IMR-90 (cell line): ENCODE data around the gene ACOX2. TPM values are rescaled to one million over a fixed set of nuclear protein-coding genes. Genes with fewer than 3 reads are reported as not detected.

ENCODE experiments used
- ATAC-seq: fragments of 200-7000 bp; cut with Tn5 transposase; 2 replicates; pipeline ENCODE4 v1.9.1; 2020; ENCODE audit warnings: low read depth, mild to moderate bottlenecking, moderate library complexity
- BruUV-seq: library from RNA; stranded (reverse); fragments of 400-500 nt; replicated peaks from 2 replicates; lab custom pipeline; 2021; lab: Mats Ljungman, UMichigan
- CTCF ChIA-PET: fragments of 300-600 bp; formaldehyde crosslinking; extraction: SDS; loops from one replicate; lab custom pipeline; 2021; ENCODE audit warnings: antibody characterized with exemption; lab: Yijun Ruan, JAX
- POLR2A ChIA-PET: fragments of 300-600 bp; sonication (Branson Sonifier 250); formaldehyde crosslinking; loops from one replicate; lab custom pipeline; 2022; ENCODE audit warnings: antibody characterized with exemption; ENCODE audit not compliant: unreplicated experiment; lab: Charles Lee
- DNase-seq: peaks from one replicate; pipeline ENCODE4 v3.0.0; 2013
- H2AFZ ChIP-seq: replicated peaks from 2 replicates; pipeline ENCODE3; 2013; ENCODE audit warnings: low read length, mild to moderate bottlenecking; ENCODE audit not compliant: poor library complexity
- H2AK5ac ChIP-seq: 2 replicates; pipeline ENCODE4 v1.6.1; 2013; ENCODE audit warnings: low read depth, low read length, inconsistent platforms
- H2AK9ac ChIP-seq: replicated peaks from 2 replicates; pipeline ENCODE3; 2013; ENCODE audit warnings: mild to moderate bottlenecking, low read depth, low read length, moderate library complexity; ENCODE audit not compliant: poor library complexity
- H2BK120ac ChIP-seq: 2 replicates; pipeline ENCODE4 v1.6.1; 2013; ENCODE audit warnings: low read depth, low read length, inconsistent platforms
- H2BK15ac ChIP-seq: 3 replicates; pipeline ENCODE4 v1.6.1; 2013; ENCODE audit warnings: low read depth, low read length, inconsistent platforms
- H2BK20ac ChIP-seq: 2 replicates; pipeline ENCODE4 v1.6.1; 2013; ENCODE audit warnings: low read depth, mild to moderate bottlenecking, inconsistent platforms, low read length, moderate library complexity
- H2BK5ac ChIP-seq: 2 replicates; pipeline ENCODE4 v1.6.1; 2013; ENCODE audit warnings: mild to moderate bottlenecking, low read depth, low read length, inconsistent platforms; ENCODE audit not compliant: poor library complexity, severe bottlenecking
- H3K14ac ChIP-seq: replicated peaks from 2 replicates; pipeline ENCODE4 v1.6.1; 2013; ENCODE audit warnings: low read depth, low read length, inconsistent platforms
- H3K18ac ChIP-seq: 2 replicates; pipeline ENCODE4 v1.6.1; 2013; ENCODE audit warnings: low read depth, low read length, control low read depth
- H3K23ac ChIP-seq: 2 replicates; pipeline ENCODE4 v1.6.1; 2013; ENCODE audit warnings: low read depth, low read length, inconsistent platforms
- H3K27ac ChIP-seq: 2 replicates; pipeline ENCODE4 v1.5.1; 2013; ENCODE audit warnings: mild to moderate bottlenecking, control low read depth, low read length; ENCODE audit not compliant: insufficient read depth
- H3K27me3 ChIP-seq: 2 replicates; pipeline ENCODE4 v1.6.1; 2013; ENCODE audit warnings: low read length; ENCODE audit not compliant: control insufficient read depth, insufficient read depth
- H3K36me3 ChIP-seq: 2 replicates; pipeline ENCODE4 v1.6.1; 2013; ENCODE audit warnings: low read length, mixed read lengths; ENCODE audit not compliant: control insufficient read depth, insufficient read depth
- H3K4ac ChIP-seq: 2 replicates; pipeline ENCODE4 v1.6.1; 2013; ENCODE audit warnings: low read depth, low read length, inconsistent platforms
- H3K4me1 ChIP-seq: 2 replicates; pipeline ENCODE4 v1.6.1; 2013; ENCODE audit warnings: low read length, mixed read lengths; ENCODE audit not compliant: control insufficient read depth, insufficient read depth
- H3K4me2 ChIP-seq: 2 replicates; pipeline ENCODE4 v1.6.1; 2013; ENCODE audit warnings: low read depth, mild to moderate bottlenecking, control low read depth, low read length, moderate library complexity
- H3K4me3 ChIP-seq: 2 replicates; pipeline ENCODE4 v1.5.1; 2013; ENCODE audit warnings: low read depth, mild to moderate bottlenecking, control low read depth, low read length, moderate library complexity; ENCODE audit not compliant: insufficient read depth
- H3K56ac ChIP-seq: 2 replicates; pipeline ENCODE4 v1.6.1; 2013; ENCODE audit warnings: low read length, inconsistent platforms; ENCODE audit not compliant: insufficient read depth; ENCODE audit errors: extremely low read depth
- H3K79me1 ChIP-seq, 2 experiments: 2 replicates each; pipeline ENCODE4 v1.6.1; 2013; ENCODE audit warnings: low read length in 2 of 2, inconsistent platforms in 1 of 2, low read depth in 1 of 2
- H3K9ac ChIP-seq: 2 replicates; pipeline ENCODE4 v1.6.1; 2013; ENCODE audit warnings: low read depth, low read length, control low read depth
- H3K9me1 ChIP-seq: 2 replicates; pipeline ENCODE4 v1.6.1; 2013; ENCODE audit warnings: low read length, inconsistent platforms; ENCODE audit not compliant: insufficient read depth
- H3K9me3 ChIP-seq: 2 replicates; pipeline ENCODE4 v1.6.1; 2013; ENCODE audit warnings: low read length; ENCODE audit not compliant: control insufficient read depth, insufficient read depth
- H4K20me1 ChIP-seq: 2 replicates; pipeline ENCODE4 v1.6.1; 2013; ENCODE audit warnings: low read length, inconsistent platforms; ENCODE audit not compliant: insufficient read depth
- H4K5ac ChIP-seq: 2 replicates; pipeline ENCODE4 v1.6.1; 2013; ENCODE audit warnings: mild to moderate bottlenecking, low read depth, low read length, control low read depth
- H4K8ac ChIP-seq, 2 experiments: 2 replicates each; pipeline ENCODE4 v1.6.1; 2013; ENCODE audit warnings: low read depth in 2 of 2, low read length in 2 of 2, control low read depth in 1 of 2, inconsistent platforms in 1 of 2
- H4K91ac ChIP-seq: 2 replicates; pipeline ENCODE4 v1.6.1; 2013; ENCODE audit warnings: low read depth, low read length, inconsistent platforms; ENCODE audit not compliant: insufficient read depth
- CHD1 ChIP-seq: IDR thresholded peaks from 2 replicates; pipeline ENCODE4 v1.6.1; 2012; ENCODE audit warnings: low read depth, low read length, improper control_type of control experiment
- FOS ChIP-seq: fragments of 150-350 bp; IDR thresholded peaks from 2 replicates; pipeline ENCODE4 v1.6.1; 2016; ENCODE audit warnings: low read depth, low read length
- MAFK ChIP-seq: IDR thresholded peaks from 2 replicates; pipeline ENCODE4 v1.6.1; 2012; ENCODE audit warnings: low read depth, low read length, improper control_type of control experiment
- NFE2L2 ChIP-seq: fragments of 150-350 bp; IDR thresholded peaks from 2 replicates; pipeline ENCODE4 v1.6.1; 2016; ENCODE audit warnings: low read depth, mild to moderate bottlenecking, low read length
- WGBS, 2 experiments: methylation state at CpG; one replicate each; pipeline versions ENCODE4 v1.1.5 to v1.1.7; 2013; ENCODE audit warnings: missing lambda C conversion rate in 2 of 2; ENCODE audit not compliant: insufficient read length in 1 of 2; ENCODE audit errors: extremely low coverage in 2 of 2; 5-methylcytosine and 5-hydroxymethylcytosine counted together
- dilution Hi-C: fragments of 300-500 bp; cut with HindIII; formaldehyde crosslinking; loops from one replicate; pipeline ENCODE4 v1.14.3; 2018; ENCODE audit warnings: low sequenced_read_pairs; ENCODE audit not compliant: unreplicated experiment
- in situ Hi-C: fragments of 300-500 bp; cut with MboI; formaldehyde crosslinking; loops from 3 replicates; pipeline ENCODE4 v1.14.3; 2019; ENCODE audit warnings: low sequenced_read_pairs, inconsistent platforms, mixed read lengths
- intact Hi-C: fragments of 100-400 bp; cut with micrococcal nuclease; formaldehyde crosslinking; loops from 2 replicates; pipeline ENCODE4 v1.10.0; 2022
- polyA plus RNA-seq, 3 experiments: library from polyadenylated mRNA; depleted of rRNA; stranded (reverse); fragments of >200 nt; gene quantifications; 2 replicates each; pipeline ENCODE4 v1.2.3, GENCODE V29; 2012; ENCODE audit warnings: low replicate concordance in 1 of 3
- total RNA-seq: library from RNA; depleted of rRNA; stranded (reverse); fragments of >200 nt; gene quantifications from 2 replicates; pipeline ENCODE4 v1.2.3, GENCODE V29; 2012

The ACOX2 gene
- total and polyA plus RNA-seq, 2 of the 4 experiments (the other 2 are of a cell fraction) = 15.6 to 32.9 TPM

DNA sequence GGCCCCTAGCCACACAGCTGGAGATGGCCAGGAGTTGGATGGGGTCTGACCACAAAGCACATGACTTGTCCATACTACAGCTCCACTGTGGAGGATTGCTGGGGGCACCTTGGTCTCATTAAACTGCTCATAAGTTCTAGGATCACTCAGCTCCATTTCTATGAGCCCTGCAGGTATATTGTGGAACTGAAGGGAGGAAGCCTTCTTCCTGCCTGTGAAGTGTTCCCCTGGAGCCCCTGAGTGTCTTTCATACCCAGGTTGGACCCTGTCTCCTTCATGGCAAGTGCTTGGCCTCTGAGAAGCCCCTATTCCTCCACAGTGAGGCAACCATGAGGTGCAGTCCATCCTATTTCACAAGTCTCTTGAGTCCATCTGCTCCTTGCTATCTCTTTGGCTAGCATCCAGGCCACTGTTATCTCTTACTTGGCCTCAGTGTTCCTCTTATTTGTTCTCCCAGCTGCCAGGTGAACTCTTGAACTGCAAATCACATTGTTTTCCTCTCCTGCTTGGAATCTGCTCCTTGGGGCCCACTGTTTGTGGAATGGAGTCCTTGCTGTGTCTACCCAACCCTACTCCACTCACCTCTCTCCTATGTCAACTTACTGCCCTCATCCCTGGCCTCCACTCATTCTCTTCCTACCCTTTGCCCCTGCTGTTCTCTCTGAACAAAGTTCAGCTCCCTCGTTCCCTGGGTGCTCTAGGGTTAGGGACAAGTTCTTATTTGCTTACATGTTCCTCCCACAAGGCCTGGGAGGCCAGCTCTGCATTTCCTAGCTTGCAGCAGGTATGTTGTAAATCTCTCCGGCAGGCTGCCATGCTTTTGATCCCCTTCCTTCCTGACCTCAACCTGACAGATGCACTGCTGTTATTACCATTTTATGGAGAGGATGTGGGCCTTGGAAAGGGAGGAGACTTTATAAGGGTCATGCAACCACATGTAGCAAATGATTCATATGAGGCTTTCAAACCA, 1.2 kb downstream of the ACOX2 start:
- no TSS peak for BruUV-seq
- no peaks in the 10 kb centered on the region for H3K79me1 ChIP-seq
- no peak for TF ChIP-seq CHD1
- no peak for TF ChIP-seq MAFK
- no peak for TF ChIP-seq NFE2L2
- TF ChIP-seq FOS = no peak
- peak overlapping the region; percentile 4 for H3K4ac ChIP-seq
- no CpG with 5 or more reads among the region's 2 CpGs for WGBS, 2 experiments
- no peaks in the 10 kb centered on the region for H3K27me3 ChIP-seq
- H4K91ac ChIP-seq = no peak overlapping the region
- POLR2A ChIA-PET = no interaction called here
- H2BK5ac ChIP-seq = no peak overlapping the region
- ATAC-seq (no peak), DNase-seq (no peak)
- dilution Hi-C loops (no loop called here), intact Hi-C loops (no loop called here), in situ Hi-C loops (no loop called here)
- H3K18ac ChIP-seq = no peak overlapping the region
- H3K36me3 ChIP-seq = peaks cover 3% of the 10 kb centered on the region; the same call in 1 of the 2 replicates
- H2AK5ac ChIP-seq = no peak overlapping the region; the same call in 1 of the 2 replicates
- H3K4me3 ChIP-seq = no peak overlapping the region
- H2AFZ ChIP-seq = peak overlapping the region; percentile 52
- H3K9me3 ChIP-seq = no peaks in the 10 kb centered on the region
- H4K20me1 ChIP-seq = no peaks in the 10 kb centered on the region
- H2BK120ac ChIP-seq = no peak overlapping the region
- peak overlapping the region; percentile 17; the same call in 1 of the 2 replicates for H3K9ac ChIP-seq
- no peak overlapping the region for H3K23ac ChIP-seq
- H3K14ac ChIP-seq = peak overlapping the region; percentile 52; the same call in 1 of the 2 replicates
- peaks cover 16% of the 10 kb centered on the region for H3K4me1 ChIP-seq
- no peak overlapping the region for H4K8ac ChIP-seq
- CTCF ChIA-PET = no interaction called here
- no peaks in the 10 kb centered on the region; the same call in 1 of the 2 replicates for H3K9me1 ChIP-seq
- no peak overlapping the region for H3K27ac ChIP-seq
- no peak overlapping the region for H2BK20ac ChIP-seq
- H2BK15ac ChIP-seq = peak overlapping the region; percentile 36; the same call in 1 of the 3 replicates
- H2AK9ac ChIP-seq = no peak overlapping the region
- no peak overlapping the region; the same call in 1 of the 2 replicates for H3K56ac ChIP-seq
- H3K4me2 ChIP-seq = peak overlapping the region; percentile 52; the same call in 1 of the 2 replicates
- H4K5ac ChIP-seq = peak overlapping the region; percentile 31; the same call in 1 of the 2 replicates
